RWPE1 (cell line): ENCODE results near the gene OR2F1.

Experiments
- CTCF ChIA-PET: fragments of 350-600 bp; sonication (Branson Sonifier 250); formaldehyde crosslinking; extraction: SDS; loops from one replicate; lab custom pipeline; 2021; lab: Yijun Ruan, JAX
- POLR2A ChIA-PET: fragments of 400-600 bp; formaldehyde crosslinking; extraction: SDS; loops from one replicate; lab custom pipeline; 2020; ENCODE audit warnings: antibody characterized with exemption; ENCODE audit not compliant: low non-redundant PET; lab: Yijun Ruan, JAX
- DNase-seq: peaks from one replicate; pipeline ENCODE4 v3.0.0; 2012; ENCODE audit warnings: low spot score
- H3K27ac ChIP-seq: fragments of 450-650 bp; 2 replicates; pipeline ENCODE4 v1.5.1; 2017
- CTCF ChIP-seq: fragments of 450-650 bp; conservative IDR thresholded peaks from 2 replicates; pipeline ENCODE4 v1.5.1; 2017; ENCODE audit warnings: low read depth, mild to moderate bottlenecking

Gene OR2F1

DNA sequence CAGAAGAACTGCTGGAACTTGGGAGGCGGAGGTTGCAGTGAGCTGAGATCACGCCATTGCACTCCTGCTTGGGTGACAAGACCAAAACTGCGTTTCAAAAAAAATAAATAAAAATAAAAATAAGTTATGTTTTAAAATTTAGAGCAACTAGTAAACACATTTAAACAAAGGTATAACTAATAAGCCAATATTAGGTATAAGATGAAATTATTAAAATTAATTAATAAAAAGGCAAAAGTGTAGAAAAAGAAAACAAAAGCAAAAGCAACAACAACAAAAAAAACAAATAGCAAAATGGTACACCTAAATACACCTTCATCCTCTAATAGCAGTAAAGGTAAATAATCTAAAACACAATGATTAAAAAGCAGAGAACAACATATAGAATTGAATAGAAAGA, 39.3 kb downstream of the OR2F1 start:
- POLR2A ChIA-PET = no interaction called here
- DNase-seq = no peak
- TF ChIP-seq CTCF = no peak
- H3K27ac ChIP-seq = no peak overlapping the region
- CTCF ChIA-PET = no interaction called here

DNA sequence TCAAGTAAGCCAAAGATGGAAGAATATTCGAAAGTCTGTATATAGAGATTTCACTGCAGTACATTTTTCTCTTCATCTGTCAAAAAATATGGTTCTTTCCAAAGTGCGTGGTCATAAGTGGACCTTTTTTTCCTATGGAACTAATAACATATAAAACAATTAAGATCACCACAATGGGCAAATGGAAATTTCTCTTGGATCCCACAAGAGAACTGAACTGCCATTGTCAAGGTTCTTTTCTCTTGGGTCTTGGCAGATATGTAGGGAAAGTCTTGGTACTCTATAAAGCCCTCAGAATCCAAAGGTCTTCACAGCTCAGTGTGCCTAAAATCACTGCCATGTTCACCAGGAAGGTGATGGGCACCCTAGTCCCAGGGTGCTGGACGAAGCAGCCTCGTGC, 45.4 kb downstream of the OR2F1 start, which contains the start of gene OR6B1:
Gene OR6B1, plus strand, starts transcription at position 301 of the 400 bp plus-strand sequence. CDS start 3,677 bp downstream, outside the sequence.
- no peak for TF ChIP-seq CTCF
- H3K27ac ChIP-seq = no peak within 1 kb of the TSS
- ChIA-PET CTCF (no interaction called here), POLR2A (no interaction called here)
- DNase-seq = no peak

- H3K27ac ChIP-seq = no peak overlapping the region
- ChIA-PET CTCF (no interaction called here), POLR2A (no interaction called here)
- no peak for TF ChIP-seq CTCF
- no peak for DNase-seq
These were observed 46.9 kb downstream of the OR2F1 start for GRCh38 chr7:144001543-144001942.

- ChIA-PET CTCF (no interaction called here), POLR2A (no interaction called here)
- no peak for DNase-seq
These were observed 50.1 kb downstream of the OR2F1 start for GRCh38 chr7:144004703-144005102.

DNA sequence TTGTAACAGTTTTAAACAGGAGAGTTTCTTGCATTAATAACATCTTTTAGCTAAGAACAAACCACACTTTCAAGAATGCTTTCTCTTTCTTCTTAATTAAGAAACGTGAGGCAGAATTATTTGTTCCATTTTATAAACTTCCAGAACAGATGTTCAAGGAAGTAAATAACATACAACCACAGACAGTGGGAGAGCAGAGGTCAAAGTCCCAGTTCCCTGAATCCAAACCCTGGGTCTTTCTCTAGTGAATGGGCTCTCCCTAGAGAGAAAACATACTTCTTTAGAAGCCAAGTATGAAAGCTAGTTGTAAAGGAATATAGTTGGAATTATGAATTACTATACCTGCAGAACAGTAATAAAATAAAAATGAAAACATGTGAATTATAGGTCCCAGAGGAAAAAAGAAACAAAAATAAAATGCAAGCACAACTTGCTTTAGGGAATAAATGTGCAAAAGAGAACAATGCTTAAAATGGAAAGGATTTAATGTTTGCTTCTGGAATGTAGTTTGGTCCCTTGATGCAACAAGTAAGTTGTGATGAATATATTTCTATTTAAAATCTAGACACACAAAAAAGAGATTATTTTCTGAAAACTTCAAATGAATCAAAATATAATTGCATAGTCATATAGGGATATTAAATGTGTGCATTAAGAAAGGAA, 51.5 kb downstream of the OR2F1 start:
- ChIA-PET POLR2A (no interaction called here), CTCF (no interaction called here)
- DNase-seq = no peak
- H3K27ac ChIP-seq = no peak overlapping the region
- no peak for TF ChIP-seq CTCF

More at GRCh38 chr7:144004703-144005102, 50.1 kb downstream of the OR2F1 start:
- TF ChIP-seq CTCF = no peak
- no peak overlapping the region for H3K27ac ChIP-seq

GRCh38 chr7:144006692-144007042, 52.0 kb downstream of the OR2F1 start:
- H3K27ac ChIP-seq = no peak overlapping the region
- DNase-seq = no peak
- POLR2A ChIA-PET = no interaction called here
- TF ChIP-seq CTCF = no peak
- CTCF ChIA-PET = no interaction called here
